NK-92 treated with Interleukin-12 subunit alpha and Interleukin-12 subunit beta, amount 100 ng/mL, for 24 hours (cell line): ENCODE data around the gene BIRC3.
"Not testable (repeated sequence)": the region's sequence is repeated elsewhere in the genome, so short reads cannot be mapped to it uniquely, and the experiment has no call there.

ENCODE experiments used
- DNase-seq: peaks from one replicate; lab custom pipeline; 2025; lab: John Stamatoyannopoulos, UW

BIRC3 gene

GRCh38 chr11:102295045-102295444 is 22.2 kb upstream of the BIRC3 start:
- DNase-seq: no peak

GRCh38 chr11:102296757-102297156 is 20.5 kb upstream of the BIRC3 start:
- DNase-seq: not testable (repeated sequence)

DNA sequence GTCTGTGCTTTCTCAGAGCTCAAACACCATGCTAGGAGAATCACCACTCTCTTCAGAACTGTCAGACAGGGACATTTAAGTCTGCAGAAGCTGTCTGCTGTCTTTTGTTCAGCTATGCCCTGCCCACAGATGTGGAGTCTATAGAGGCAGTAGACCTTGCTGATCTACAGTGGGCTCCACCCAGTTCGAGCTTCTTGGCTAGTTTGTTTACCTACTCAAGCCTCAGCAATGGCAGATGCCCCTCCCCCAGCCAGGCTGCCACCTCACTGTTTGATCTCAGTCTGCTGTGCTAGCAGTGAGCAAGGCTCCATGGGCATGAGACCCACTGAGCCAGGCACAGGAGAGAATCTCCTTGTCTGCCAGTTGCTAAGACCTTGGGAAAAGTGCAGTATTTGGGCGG is 16.4 kb upstream of the BIRC3 start:
- not testable (repeated sequence) for DNase-seq

GRCh38 chr11:102302241-102302640 is 15.0 kb upstream of the BIRC3 start:
- DNase-seq: no peak

GRCh38 chr11:102304686-102305085 is 12.6 kb upstream of the BIRC3 start:
- no peak for DNase-seq

DNA sequence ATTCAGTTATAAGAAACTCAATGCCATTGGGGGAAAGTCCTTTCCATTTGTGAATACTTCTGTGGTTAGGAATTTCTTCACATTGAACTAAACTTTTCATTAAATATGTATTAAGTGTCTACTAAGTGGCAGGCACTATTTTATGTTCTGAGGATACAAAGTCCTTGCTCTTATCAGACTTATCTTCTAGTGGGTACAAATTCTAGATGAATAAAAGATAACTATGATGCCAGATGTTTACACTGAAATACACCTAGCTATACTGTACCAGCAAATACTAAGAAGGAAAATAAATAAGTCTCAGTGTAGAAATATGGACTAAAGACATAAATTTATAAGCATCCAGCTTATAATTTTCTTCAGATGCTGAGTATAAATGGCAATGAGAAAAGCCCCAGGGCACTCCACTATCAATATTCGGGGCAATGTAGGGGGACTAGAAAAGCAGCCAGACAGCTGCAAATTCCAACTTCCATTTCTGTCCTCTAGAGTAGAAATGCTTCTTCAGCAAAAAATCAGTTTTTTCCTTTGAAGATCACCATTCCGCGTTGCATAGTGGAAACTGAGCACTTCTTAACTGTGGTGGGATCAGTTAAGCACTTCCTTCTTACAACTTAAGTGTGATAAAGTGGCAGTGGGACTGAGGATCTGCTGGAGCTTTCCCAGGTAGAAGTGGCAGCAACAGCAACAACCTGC is 11.8 kb upstream of the BIRC3 start:
- no peak for DNase-seq

DNA sequence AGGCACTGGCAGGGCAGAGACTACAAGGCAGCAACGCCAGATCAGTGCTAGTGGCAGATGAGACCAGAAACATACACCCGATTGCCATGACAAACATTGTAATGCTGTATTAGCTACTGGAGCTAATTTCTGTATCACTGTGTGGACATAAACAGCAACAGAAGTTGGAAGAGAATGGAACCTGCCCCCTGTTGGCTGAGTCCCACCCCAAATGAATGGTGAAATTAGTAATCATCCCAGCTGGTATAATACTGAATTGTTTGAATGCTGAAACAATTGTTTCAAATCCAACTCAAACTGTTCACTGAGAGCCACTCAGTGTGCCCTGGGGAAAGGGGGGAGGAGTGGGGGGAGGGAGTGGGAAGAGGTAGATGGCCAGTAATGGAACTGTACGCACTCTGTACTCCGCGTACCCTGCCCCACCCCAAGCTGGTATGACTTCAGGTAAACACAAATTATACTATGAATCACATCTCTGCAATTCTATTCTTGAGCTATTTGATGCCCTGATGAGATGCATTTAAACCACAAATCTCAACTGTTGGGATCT is 11.2 kb upstream of the BIRC3 start:
- DNase-seq: no peak

DNA sequence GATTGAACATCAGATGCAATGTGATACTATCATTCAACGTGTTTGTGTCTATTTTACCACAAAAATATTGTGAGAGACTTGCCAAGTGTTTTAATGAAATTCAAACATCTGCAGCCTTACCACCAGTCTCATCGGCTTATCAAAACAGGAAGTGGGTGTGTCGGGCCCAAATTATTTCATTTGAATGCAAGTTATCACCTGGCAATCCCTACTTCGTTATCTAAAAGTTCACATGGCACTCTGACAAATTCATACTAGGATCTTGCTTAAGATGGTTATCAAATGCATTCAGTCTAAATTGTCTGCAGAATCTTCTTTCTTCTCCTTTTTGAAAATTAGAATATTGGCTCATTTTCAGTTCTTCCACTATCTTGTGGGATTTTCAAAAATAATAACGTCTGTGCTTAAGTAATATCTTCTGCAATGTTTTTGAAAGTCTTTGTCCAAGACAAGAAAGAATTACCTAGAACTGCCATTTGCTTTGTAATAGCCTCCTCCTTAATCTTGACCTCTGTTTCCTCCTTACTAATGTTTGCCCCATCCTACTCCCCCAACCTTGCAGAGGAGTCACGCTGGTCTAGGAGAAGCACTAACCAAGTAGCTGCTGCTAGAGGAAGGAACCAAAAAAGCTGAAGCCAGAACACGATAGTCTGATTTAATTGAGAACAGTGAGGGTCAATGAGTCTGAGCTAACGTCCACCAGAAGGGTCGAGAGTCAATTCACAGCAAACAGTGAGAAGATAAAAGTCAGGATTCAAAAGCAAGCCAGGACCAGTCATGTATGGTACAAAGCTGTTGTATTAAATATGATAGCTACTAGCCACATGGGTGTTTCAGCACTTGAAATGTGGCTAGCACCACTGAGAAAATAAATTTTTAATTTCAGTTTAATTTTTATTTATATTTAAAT is 10.2 kb upstream of the BIRC3 start:
- DNase-seq: no peak

DNA sequence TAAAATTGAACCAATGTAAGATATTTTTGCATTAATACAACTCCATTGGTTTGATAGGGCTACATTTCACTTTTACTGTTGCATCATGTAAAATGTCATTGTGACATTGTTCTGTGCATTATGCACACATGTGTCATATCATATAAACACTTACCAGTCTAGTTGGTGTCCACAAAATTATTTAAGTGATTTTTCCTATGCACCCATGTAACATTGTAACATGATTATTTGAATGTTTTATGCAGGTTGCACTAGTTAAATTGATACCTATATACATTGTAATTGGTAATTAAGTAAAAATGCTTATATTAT is 9.6 kb upstream of the BIRC3 start:
- no peak for DNase-seq

DNA sequence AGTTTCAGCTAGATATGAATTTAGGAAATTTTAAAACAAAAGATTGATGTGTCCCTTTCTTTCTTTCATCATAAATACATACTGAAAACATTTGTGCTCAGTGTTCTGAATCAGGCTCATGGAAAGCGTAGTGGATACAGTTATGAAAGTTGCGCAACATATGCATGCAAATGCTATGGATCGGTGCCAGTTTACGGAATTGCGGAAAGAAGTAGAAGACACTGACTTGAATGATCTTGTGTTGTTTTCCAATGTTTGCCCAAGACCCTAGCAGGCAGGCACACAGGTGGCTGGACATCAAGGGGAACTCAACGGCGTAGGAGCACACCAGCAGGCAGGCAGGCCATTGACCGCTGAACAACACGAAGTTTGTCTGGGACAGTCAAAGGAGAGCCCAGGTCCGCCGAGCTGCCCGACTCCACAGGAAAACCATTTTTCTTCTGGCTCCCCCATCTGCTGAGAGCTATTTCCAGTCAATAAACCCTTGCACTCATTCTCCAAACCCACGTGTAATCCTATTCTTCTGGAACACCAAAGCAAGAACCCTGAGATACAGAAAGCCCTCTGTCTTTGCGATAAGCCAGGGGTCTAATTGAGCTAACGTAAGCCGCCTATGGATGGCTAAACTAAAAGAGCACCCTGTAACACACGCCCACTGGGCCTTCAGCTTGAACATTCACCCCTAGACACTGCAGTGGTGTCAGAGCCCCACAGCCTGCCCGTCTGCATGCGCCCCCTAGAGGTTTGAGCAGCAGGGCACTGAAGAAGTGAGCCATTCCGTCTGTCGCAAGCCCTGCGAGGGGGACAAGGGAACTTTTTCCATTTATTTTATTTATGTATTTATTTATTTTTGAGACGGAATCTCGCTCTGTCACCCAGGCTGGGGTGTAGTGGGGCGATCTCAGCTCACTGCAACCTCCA is 7.4 kb upstream of the BIRC3 start:
- no peak for DNase-seq

DNA sequence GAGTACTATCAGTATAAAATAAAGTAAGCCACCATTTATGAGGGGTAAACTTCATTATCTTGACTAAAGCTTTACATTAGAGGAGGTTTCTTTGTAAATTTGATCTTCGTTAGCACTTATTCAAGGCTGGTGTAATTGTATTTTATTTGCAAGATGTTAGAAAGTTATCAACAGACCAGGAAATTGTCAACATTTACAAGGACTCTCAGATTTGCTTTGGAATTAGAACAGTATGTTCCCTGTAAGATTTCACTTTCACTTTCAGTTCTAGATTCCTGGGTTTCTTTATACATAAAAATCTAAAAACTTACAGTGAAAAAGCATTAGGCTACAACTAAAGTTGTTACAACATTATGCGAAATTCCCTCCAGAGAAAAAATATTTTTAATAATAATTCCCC is 4.6 kb upstream of the BIRC3 start:
- DNase-seq: no peak

- no peak for DNase-seq
Measured at GRCh38 chr11:102313238-102313940, 3.9 kb upstream of the BIRC3 start.

GRCh38 chr11:102314784-102315183 is 2.5 kb upstream of the BIRC3 start:
- DNase-seq: no peak

GRCh38 chr11:102316346-102316904 is 859 bp upstream of the BIRC3 start:
- DNase-seq: no peak

DNA sequence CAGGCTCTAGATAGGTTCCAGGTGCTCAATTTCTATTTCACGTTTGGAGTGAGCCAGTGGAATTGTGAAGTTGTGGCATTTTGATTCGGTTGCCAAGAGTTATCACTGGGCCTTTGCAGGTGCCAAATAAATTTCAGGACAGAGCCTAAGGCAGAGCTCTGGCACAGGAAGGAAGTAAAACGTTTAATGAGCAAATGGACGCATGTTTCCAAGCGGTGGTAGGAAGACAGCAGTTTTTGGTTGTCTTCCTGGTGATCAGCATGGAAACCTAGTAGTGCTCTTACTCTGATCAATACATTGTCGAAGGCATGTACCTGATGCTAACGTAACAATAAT is 452 bp downstream of the BIRC3 start:
- no peak for DNase-seq

DNA sequence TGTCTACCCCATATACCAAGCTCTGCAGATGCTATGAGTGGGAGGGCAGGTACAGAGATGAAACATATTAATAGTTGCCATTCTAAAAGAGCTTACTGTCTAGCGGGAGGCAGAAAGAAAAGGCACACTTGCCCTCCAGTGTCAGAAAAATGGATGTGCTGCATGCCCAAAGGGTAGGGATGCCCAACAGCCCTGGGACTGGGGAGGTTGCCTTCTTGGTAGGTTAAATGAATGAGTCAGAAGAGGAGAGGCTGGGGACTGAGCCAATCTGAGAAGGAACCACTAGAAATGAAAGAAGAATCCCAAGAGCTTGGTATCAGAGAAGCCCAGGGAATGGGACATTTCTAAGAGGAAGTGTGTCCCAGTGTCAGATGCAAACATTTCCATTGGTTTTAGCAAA is 1.2 kb downstream of the BIRC3 start:
- DNase-seq: peak; percentile 17

GRCh38 chr11:102319544-102319943 is 2.3 kb downstream of the BIRC3 start:
- no peak for DNase-seq

- no peak for DNase-seq
Measured at GRCh38 chr11:102320188-102320587, 2.9 kb downstream of the BIRC3 start.

GRCh38 chr11:102320679-102321078 is 3.4 kb downstream of the BIRC3 start:
- no peak for DNase-seq

GRCh38 chr11:102322560-102322959 is 5.3 kb downstream of the BIRC3 start:
- DNase-seq: no peak

DNA sequence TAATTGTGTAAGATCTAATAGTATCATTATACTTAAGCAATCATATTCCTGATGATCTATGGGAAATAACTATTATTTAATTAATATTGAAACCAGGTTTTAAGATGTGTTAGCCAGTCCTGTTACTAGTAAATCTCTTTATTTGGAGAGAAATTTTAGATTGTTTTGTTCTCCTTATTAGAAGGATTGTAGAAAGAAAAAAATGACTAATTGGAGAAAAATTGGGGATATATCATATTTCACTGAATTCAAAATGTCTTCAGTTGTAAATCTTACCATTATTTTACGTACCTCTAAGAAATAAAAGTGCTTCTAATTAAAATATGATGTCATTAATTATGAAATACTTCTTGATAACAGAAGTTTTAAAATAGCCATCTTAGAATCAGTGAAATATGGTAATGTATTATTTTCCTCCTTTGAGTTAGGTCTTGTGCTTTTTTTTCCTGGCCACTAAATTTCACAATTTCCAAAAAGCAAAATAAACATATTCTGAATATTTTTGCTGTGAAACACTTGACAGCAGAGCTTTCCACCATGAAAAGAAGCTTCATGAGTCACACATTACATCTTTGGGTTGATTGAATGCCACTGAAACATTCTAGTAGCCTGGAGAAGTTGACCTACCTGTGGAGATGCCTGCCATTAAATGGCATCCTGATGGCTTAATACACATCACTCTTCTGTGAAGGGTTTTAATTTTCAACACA is 6.4 kb downstream of the BIRC3 start:
- no peak for DNase-seq
